HepG2 (cell line): ENCODE data around the gene ABHD15. TPM values are rescaled to one million over a fixed set of nuclear protein-coding genes. Genes with fewer than 3 reads are reported as not detected.

Experiments used
- CBX5 ChIP-seq: sonication (generic); formaldehyde crosslinking; IDR thresholded peaks from 2 replicates; pipeline ENCODE4 v1.4.0; 2020; ENCODE audit warnings: missing genetic modification reagents, borderline replicate concordance
- HNRNPLL ChIP-seq: fragments of 200-400 bp; formaldehyde crosslinking; IDR thresholded peaks from 2 replicates; pipeline ENCODE4 v1.6.1; 2017; ENCODE audit warnings: mild to moderate bottlenecking, low read depth, low read length; ENCODE audit not compliant: poor library complexity, severe bottlenecking
- KDM2A ChIP-seq: sonication (generic); formaldehyde crosslinking; IDR thresholded peaks from 2 replicates; pipeline ENCODE4 v1.4.0; 2020; ENCODE audit warnings: low read depth, missing genetic modification reagents, borderline replicate concordance
- MAFG ChIP-seq: sonication (generic); formaldehyde crosslinking; IDR thresholded peaks from 2 replicates; pipeline ENCODE4 v1.5.1; 2020; ENCODE audit warnings: mild to moderate bottlenecking, missing genetic modification reagents
- MZF1 ChIP-seq: sonication (generic); formaldehyde crosslinking; IDR thresholded peaks from 2 replicates; pipeline ENCODE4 v1.8.1; 2023; ENCODE audit warnings: mild to moderate bottlenecking, missing genetic modification reagents, borderline replicate concordance
- PCBP1 ChIP-seq: fragments of 200-400 bp; formaldehyde crosslinking; IDR thresholded peaks from 2 replicates; pipeline ENCODE4 v1.6.1; 2017; ENCODE audit warnings: mild to moderate bottlenecking, low read depth, low read length, borderline replicate concordance
- PRPF4 ChIP-seq: fragments of 200-400 bp; formaldehyde crosslinking; IDR thresholded peaks from 2 replicates; pipeline ENCODE4 v1.6.1; 2016; ENCODE audit warnings: low read length, low read depth; ENCODE audit not compliant: poor library complexity, severe bottlenecking
- SSRP1 ChIP-seq: IDR thresholded peaks from 2 replicates; pipeline ENCODE4 v1.6.1; 2016; ENCODE audit warnings: control low read depth
- ZBTB20 ChIP-seq: sonication (generic); formaldehyde crosslinking; IDR thresholded peaks from 2 replicates; pipeline ENCODE4 v1.8.1; 2023; ENCODE audit warnings: missing genetic modification reagents, low read depth, mild to moderate bottlenecking, borderline replicate concordance
- ZNF329 ChIP-seq: sonication (generic); formaldehyde crosslinking; IDR thresholded peaks from 2 replicates; pipeline ENCODE4 v1.9.0; 2021; ENCODE audit warnings: low read depth, mild to moderate bottlenecking, missing genetic modification reagents
- polyA plus RNA-seq, 8 experiments: library from polyadenylated mRNA; depleted of rRNA in 3 of 8; stranded (reverse) in 7 of 8; unstranded in 1 of 8; fragments of >200 nt; fragmentation: Illumina TruSeq in 4 of 8; extraction: Trizol in 4 of 8; gene quantifications; 2 replicates each; pipeline versions ENCODE4 v1.2.1 to v1.2.3, GENCODE V29; 2011 to 2016; ENCODE audit warnings: low read depth in 4 of 8, missing spikeins in 1 of 8, mixed read lengths in 1 of 8; ENCODE audit not compliant: insufficient read depth in 1 of 8
- total RNA-seq, 5 experiments: library from RNA; depleted of rRNA; stranded (reverse); fragments of >200 nt; fragmentation: Illumina TruSeq; extraction: Trizol; gene quantifications; 2 replicates each; pipeline ENCODE4 v1.2.3, GENCODE V29; 2016; ENCODE audit warnings: low read depth in 1 of 5
- TF ChIP-seq, protein P1 (sequence below): IDR thresholded peaks from 2 replicates; pipeline ENCODE4 v1.6.1; 2012; ENCODE audit warnings: low read length, improper control_type of control experiment
- TF ChIP-seq, protein P2 (sequence below): IDR thresholded peaks from 2 replicates; pipeline ENCODE4 v1.6.1; 2016; ENCODE audit warnings: missing compliant biosample characterization, missing genetic modification reagents, borderline replicate concordance
- TF ChIP-seq, protein P3 (sequence below): sonication (generic); formaldehyde crosslinking; IDR thresholded peaks from 2 replicates; pipeline ENCODE4 v1.4.0; 2020; ENCODE audit warnings: missing genetic modification reagents, borderline replicate concordance
- TF ChIP-seq, protein P4 (sequence below): sonication (generic); formaldehyde crosslinking; conservative IDR thresholded peaks from 2 replicates; pipeline ENCODE4 v1.4.0; 2020; ENCODE audit warnings: missing genetic modification reagents
- TF ChIP-seq, protein P5 (sequence below): sonication (generic); formaldehyde crosslinking; IDR thresholded peaks from 2 replicates; pipeline ENCODE4 v1.4.0; 2020; ENCODE audit warnings: mild to moderate bottlenecking, missing genetic modification reagents
- TF ChIP-seq, protein P6 (sequence below), 2 experiments: fragments of 450-650 bp in 1 of 2; sonication (generic) in 1 of 2; formaldehyde crosslinking; IDR thresholded peaks; 2 replicates each; pipeline versions ENCODE4 v1.5.0 to v1.8.0; 2020 to 2022; ENCODE audit warnings: mild to moderate bottlenecking in 1 of 2, missing genetic modification reagents in 1 of 2

ABHD15 gene
- total and polyA plus RNA-seq, 2 of the 13 experiments (the other 11 are each of a cell fraction or from before 2014, with no cell fraction given): 2.4 to 7.7 TPM

DNA sequence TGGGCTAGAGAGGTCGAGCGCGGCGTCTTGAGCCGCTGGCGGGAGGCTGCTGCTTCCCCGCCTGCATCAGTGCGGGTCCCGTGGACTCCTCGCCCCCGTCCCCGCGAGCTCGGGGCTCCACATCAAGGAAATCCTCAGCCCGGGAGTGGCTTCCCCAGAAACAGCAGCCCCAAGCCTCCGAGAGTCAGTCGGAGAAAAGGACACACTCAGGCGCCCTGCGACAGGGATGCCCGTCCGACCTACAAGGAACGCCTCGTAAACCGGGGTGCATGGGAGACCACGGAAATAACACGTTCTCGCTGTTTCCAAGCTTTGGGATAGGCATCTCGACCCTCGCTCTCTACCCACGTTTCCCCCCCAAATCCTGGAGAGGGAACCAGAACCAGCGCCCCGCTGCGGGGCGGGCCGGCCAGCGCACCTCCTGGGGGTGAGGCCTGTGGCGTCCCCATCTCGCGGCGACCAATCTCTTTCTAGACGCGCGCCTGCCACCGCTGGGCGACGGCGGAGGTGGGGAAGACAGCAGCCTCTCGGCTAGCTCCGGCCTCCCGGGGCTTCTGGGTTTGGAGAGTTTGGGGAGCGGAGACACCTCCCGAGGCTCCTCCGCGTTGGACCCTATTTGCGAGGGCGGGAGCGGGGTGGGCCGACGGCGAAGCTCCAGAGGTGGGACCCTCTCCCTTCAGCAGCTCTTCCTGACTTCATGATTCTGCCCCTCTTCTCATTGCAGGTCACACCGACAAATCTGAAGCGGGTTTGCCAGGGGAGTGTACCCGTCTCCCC, 905 bp upstream of the ABHD15 start (continued):
- TF ChIP-seq, protein P1, sequence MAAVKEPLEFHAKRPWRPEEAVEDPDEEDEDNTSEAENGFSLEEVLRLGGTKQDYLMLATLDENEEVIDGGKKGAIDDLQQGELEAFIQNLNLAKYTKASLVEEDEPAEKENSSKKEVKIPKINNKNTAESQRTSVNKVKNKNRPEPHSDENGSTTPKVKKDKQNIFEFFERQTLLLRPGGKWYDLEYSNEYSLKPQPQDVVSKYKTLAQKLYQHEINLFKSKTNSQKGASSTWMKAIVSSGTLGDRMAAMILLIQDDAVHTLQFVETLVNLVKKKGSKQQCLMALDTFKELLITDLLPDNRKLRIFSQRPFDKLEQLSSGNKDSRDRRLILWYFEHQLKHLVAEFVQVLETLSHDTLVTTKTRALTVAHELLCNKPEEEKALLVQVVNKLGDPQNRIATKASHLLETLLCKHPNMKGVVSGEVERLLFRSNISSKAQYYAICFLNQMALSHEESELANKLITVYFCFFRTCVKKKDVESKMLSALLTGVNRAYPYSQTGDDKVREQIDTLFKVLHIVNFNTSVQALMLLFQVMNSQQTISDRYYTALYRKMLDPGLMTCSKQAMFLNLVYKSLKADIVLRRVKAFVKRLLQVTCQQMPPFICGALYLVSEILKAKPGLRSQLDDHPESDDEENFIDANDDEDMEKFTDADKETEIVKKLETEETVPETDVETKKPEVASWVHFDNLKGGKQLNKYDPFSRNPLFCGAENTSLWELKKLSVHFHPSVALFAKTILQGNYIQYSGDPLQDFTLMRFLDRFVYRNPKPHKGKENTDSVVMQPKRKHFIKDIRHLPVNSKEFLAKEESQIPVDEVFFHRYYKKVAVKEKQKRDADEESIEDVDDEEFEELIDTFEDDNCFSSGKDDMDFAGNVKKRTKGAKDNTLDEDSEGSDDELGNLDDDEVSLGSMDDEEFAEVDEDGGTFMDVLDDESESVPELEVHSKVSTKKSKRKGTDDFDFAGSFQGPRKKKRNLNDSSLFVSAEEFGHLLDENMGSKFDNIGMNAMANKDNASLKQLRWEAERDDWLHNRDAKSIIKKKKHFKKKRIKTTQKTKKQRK: no peak
- TF ChIP-seq, protein P2, sequence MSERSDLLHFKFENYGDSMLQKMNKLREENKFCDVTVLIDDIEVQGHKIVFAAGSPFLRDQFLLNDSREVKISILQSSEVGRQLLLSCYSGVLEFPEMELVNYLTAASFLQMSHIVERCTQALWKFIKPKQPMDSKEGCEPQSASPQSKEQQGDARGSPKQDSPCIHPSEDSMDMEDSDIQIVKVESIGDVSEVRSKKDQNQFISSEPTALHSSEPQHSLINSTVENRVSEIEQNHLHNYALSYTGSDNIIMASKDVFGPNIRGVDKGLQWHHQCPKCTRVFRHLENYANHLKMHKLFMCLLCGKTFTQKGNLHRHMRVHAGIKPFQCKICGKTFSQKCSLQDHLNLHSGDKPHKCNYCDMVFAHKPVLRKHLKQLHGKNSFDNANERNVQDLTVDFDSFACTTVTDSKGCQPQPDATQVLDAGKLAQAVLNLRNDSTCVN (CRISPR knock-in tag): no peak
- no peak for TF ChIP-seq CBX5 (CRISPR knock-in tag)
- no peak for TF ChIP-seq SSRP1 (CRISPR knock-in tag)
- no peak for TF ChIP-seq ZNF329 (CRISPR knock-in tag)
- no peak for TF ChIP-seq PRPF4
- TF ChIP-seq, protein P3, sequence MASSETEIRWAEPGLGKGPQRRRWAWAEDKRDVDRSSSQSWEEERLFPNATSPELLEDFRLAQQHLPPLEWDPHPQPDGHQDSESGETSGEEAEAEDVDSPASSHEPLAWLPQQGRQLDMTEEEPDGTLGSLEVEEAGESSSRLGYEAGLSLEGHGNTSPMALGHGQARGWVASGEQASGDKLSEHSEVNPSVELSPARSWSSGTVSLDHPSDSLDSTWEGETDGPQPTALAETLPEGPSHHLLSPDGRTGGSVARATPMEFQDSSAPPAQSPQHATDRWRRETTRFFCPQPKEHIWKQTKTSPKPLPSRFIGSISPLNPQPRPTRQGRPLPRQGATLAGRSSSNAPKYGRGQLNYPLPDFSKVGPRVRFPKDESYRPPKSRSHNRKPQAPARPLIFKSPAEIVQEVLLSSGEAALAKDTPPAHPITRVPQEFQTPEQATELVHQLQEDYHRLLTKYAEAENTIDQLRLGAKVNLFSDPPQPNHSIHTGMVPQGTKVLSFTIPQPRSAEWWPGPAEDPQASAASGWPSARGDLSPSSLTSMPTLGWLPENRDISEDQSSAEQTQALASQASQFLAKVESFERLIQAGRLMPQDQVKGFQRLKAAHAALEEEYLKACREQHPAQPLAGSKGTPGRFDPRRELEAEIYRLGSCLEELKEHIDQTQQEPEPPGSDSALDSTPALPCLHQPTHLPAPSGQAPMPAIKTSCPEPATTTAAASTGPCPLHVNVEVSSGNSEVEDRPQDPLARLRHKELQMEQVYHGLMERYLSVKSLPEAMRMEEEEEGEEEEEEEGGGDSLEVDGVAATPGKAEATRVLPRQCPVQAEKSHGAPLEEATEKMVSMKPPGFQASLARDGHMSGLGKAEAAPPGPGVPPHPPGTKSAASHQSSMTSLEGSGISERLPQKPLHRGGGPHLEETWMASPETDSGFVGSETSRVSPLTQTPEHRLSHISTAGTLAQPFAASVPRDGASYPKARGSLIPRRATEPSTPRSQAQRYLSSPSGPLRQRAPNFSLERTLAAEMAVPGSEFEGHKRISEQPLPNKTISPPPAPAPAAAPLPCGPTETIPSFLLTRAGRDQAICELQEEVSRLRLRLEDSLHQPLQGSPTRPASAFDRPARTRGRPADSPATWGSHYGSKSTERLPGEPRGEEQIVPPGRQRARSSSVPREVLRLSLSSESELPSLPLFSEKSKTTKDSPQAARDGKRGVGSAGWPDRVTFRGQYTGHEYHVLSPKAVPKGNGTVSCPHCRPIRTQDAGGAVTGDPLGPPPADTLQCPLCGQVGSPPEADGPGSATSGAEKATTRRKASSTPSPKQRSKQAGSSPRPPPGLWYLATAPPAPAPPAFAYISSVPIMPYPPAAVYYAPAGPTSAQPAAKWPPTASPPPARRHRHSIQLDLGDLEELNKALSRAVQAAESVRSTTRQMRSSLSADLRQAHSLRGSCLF (CRISPR knock-in tag): no peak
- TF ChIP-seq ZBTB20: no peak
- no peak for TF ChIP-seq MZF1
- TF ChIP-seq HNRNPLL: peak; percentile 27
- 0 out of 2 replicates have a peak, but pooled peaks have one; percentile 12 for TF ChIP-seq KDM2A (CRISPR knock-in tag)
- TF ChIP-seq MAFG (CRISPR knock-in tag): no peak
- TF ChIP-seq, protein P4, sequence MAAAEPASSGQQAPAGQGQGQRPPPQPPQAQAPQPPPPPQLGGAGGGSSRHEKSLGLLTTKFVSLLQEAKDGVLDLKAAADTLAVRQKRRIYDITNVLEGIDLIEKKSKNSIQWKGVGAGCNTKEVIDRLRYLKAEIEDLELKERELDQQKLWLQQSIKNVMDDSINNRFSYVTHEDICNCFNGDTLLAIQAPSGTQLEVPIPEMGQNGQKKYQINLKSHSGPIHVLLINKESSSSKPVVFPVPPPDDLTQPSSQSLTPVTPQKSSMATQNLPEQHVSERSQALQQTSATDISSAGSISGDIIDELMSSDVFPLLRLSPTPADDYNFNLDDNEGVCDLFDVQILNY (CRISPR knock-in tag): no peak
- 0 out of 2 replicates have a peak, but pooled peaks have one; percentile 57 for TF ChIP-seq PCBP1
- TF ChIP-seq, protein P5, sequence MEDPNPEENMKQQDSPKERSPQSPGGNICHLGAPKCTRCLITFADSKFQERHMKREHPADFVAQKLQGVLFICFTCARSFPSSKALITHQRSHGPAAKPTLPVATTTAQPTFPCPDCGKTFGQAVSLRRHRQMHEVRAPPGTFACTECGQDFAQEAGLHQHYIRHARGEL (CRISPR knock-in tag): no peak
- TF ChIP-seq, protein P6, sequence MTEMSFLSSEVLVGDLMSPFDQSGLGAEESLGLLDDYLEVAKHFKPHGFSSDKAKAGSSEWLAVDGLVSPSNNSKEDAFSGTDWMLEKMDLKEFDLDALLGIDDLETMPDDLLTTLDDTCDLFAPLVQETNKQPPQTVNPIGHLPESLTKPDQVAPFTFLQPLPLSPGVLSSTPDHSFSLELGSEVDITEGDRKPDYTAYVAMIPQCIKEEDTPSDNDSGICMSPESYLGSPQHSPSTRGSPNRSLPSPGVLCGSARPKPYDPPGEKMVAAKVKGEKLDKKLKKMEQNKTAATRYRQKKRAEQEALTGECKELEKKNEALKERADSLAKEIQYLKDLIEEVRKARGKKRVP (CRISPR knock-in tag; IDR thresholded peaks at IDR 0.05): peak in 1 of 2 experiments; percentile 4; a peak in 1 of 4 replicates
